K562 (cell line): ENCODE results near the gene MXRA7. TPM values are rescaled to one million over a fixed set of nuclear protein-coding genes. Genes with fewer than 3 reads are reported as not detected.

Experiments
- ARHGAP35 ChIP-seq: fragments of 450-650 bp; IDR thresholded peaks from 2 replicates; pipeline ENCODE4 v1.6.1; 2018; ENCODE audit not compliant: partially characterized antibody
- BRD4 ChIP-seq: fragments of 200-600 bp; sonication (generic); IDR thresholded peaks from 2 replicates; pipeline ENCODE4 v1.6.1; 2017; ENCODE audit warnings: inconsistent platforms
- CREB1 ChIP-seq, 2 experiments: sonication (generic) in 1 of 2; formaldehyde crosslinking in 1 of 2; IDR thresholded peaks; 2 replicates each; pipeline versions ENCODE4 v1.6.1 to v1.8.0; 2012 to 2022; ENCODE audit warnings: inconsistent platforms in 1 of 2, mild to moderate bottlenecking in 1 of 2, missing genetic modification reagents in 1 of 2, moderate library complexity in 1 of 2
- GTF2E2 ChIP-seq: fragments of 200-800 bp; sonication (Bioruptor generic); IDR thresholded peaks from 2 replicates; pipeline ENCODE4 v1.6.1; 2016; ENCODE audit warnings: missing genetic modification characterization, missing compliant biosample characterization
- HDAC2 ChIP-seq: fragments of 450-650 bp; IDR thresholded peaks from 2 replicates; pipeline ENCODE4 v1.6.1; 2016; ENCODE audit warnings: mild to moderate bottlenecking
- HDAC8 ChIP-seq: fragments of 450-650 bp; IDR thresholded peaks from 2 replicates; pipeline ENCODE4 v1.6.1; 2016; ENCODE audit warnings: mild to moderate bottlenecking, missing genetic modification characterization, moderate library complexity, missing compliant biosample characterization
- HLTF ChIP-seq: fragments of 450-650 bp; IDR thresholded peaks from 2 replicates; pipeline ENCODE4 v1.6.1; 2016
- NFRKB ChIP-seq: fragments of 450-650 bp; IDR thresholded peaks from 2 replicates; pipeline ENCODE4 v1.6.1; 2016; ENCODE audit warnings: low read depth
- RBFOX2 ChIP-seq: fragments of 200-400 bp; formaldehyde crosslinking; IDR thresholded peaks from 2 replicates; pipeline ENCODE4 v1.6.1; 2017; ENCODE audit warnings: low read depth, mild to moderate bottlenecking, low read length, moderate library complexity
- RFX5 ChIP-seq: IDR thresholded peaks from 2 replicates; pipeline ENCODE4 v1.6.1; 2011; ENCODE audit warnings: low read depth, mild to moderate bottlenecking, improper control_type of control experiment, low read length
- SAP30 ChIP-seq: fragments of 200-600 bp; sonication (generic); IDR thresholded peaks from 2 replicates; pipeline ENCODE4 v1.6.1; 2012; ENCODE audit warnings: borderline replicate concordance, low read depth, mild to moderate bottlenecking, moderate library complexity, low read length, control low read depth, inconsistent platforms; ENCODE audit not compliant: insufficient read depth, poor library complexity, severe bottlenecking
- SIN3B ChIP-seq: fragments of 450-650 bp; IDR thresholded peaks from 2 replicates; pipeline ENCODE4 v1.6.1; 2017; ENCODE audit warnings: low read depth, mild to moderate bottlenecking, moderate library complexity
- SLC30A9 ChIP-seq: fragments of 250-450 bp; sonication (Bioruptor Pico); IDR thresholded peaks from 2 replicates; pipeline ENCODE4 v1.8.0; 2022; ENCODE audit warnings: mild to moderate bottlenecking, moderate library complexity
- TRIM25 ChIP-seq: fragments of 450-650 bp; IDR thresholded peaks from 2 replicates; pipeline ENCODE4 v1.7.0; 2016; ENCODE audit warnings: borderline replicate concordance
- ZBTB8A ChIP-seq: fragments of 450-650 bp; IDR thresholded peaks from 2 replicates; pipeline ENCODE4 v1.6.1; 2018; ENCODE audit warnings: mild to moderate bottlenecking, moderate library complexity; ENCODE audit not compliant: partially characterized antibody
- ZC3H11A ChIP-seq: IDR thresholded peaks from 2 replicates; pipeline ENCODE4 v1.6.1; 2012; ENCODE audit warnings: low read depth, low read length, improper control_type of control experiment
- ZKSCAN1 ChIP-seq: fragments of 150-350 bp; IDR thresholded peaks from 2 replicates; pipeline ENCODE4 v1.6.1; 2016; ENCODE audit warnings: low read depth, low read length
- ZNF175 ChIP-seq: fragments of 200-800 bp; sonication (Bioruptor generic); IDR thresholded peaks from 2 replicates; pipeline ENCODE4 v1.6.1; 2016; ENCODE audit warnings: low read depth, mild to moderate bottlenecking, missing genetic modification characterization, missing compliant biosample characterization
- ZNF407 ChIP-seq: fragments of 450-650 bp; IDR thresholded peaks from 2 replicates; pipeline ENCODE4 v1.6.1; 2016; ENCODE audit warnings: low read depth
- ZNF75A ChIP-seq: fragments of 450-650 bp; formaldehyde crosslinking; IDR thresholded peaks from 2 replicates; pipeline ENCODE4 v1.4.0; 2020; ENCODE audit warnings: mild to moderate bottlenecking
- polyA plus RNA-seq, 8 experiments: library from polyadenylated mRNA; depleted of rRNA in 4 of 8; stranded (reverse) in 5 of 8; unstranded in 3 of 8; fragments of >200 nt; fragmentation: Nextera tagmentation in 2 of 8; fragmentation: Illumina TruSeq in 1 of 8; extraction: Ambion mirVana in 2 of 8; extraction: Trizol in 1 of 8; gene quantifications; 2 replicates each; pipeline versions ENCODE4 v1.2.1 to v1.2.3, GENCODE V29; 2011 to 2014; ENCODE audit warnings: inconsistent platforms in 1 of 8, missing spikeins in 1 of 8
- total RNA-seq, 7 experiments: library from RNA; depleted of rRNA in 6 of 7; stranded (reverse); fragments of >200 nt in 6 of 7; fragmentation: Illumina TruSeq in 2 of 7; extraction: Trizol in 2 of 7; gene quantifications; 2 replicates each; pipeline versions ENCODE4 v1.2.1 to v1.2.3, GENCODE V29; 2011 to 2021; ENCODE audit warnings: low replicate concordance in 1 of 7

Gene MXRA7
- total and polyA plus RNA-seq, 9 of the 15 experiments (the other 6 are each of a cell fraction or from before 2014, with no cell fraction given): 2.6 to 38.4 (median 14.3) TPM

- TF ChIP-seq GTF2E2 (tag) (no peak), SIN3B (peak; percentile 52; the same call in 1 of the 2 replicates), BRD4 (no peak; the same call in 1 of the 2 replicates), TRIM25 (no peak), NFRKB (no peak), ZNF407 (no peak), HDAC8 (tag) (no peak), HLTF (no peak), HDAC2 (0 out of 2 replicates have a peak, but pooled peaks have one; percentile 20), ARHGAP35 (no peak), ZC3H11A (peak; percentile 94), SAP30 (peak; percentile 45), ZBTB8A (no peak), ZKSCAN1 (no peak), CREB1 (IDR thresholded peaks at IDR 0.05) (peak; percentile 67), CREB1 (CRISPR knock-in tag; IDR thresholded peaks at IDR 0.05) (peak; percentile 79), RBFOX2 (peak; percentile 97), SLC30A9 (CRISPR knock-in tag) (no peak), ZNF75A (CRISPR knock-in tag) (no peak), ZNF175 (no peak), RFX5 (no peak)
Measured at GRCh38 chr17:76736349-76737081, 25.8 kb upstream of the MXRA7 start (continued).
